C4-2B (cell line): ENCODE measurements around the gene AGBL4.

Experiments
- ZFX ChIP-seq: fragments of 450-650 bp; IDR thresholded peaks from 2 replicates; pipeline ENCODE4 v1.6.1; 2017
- TF ChIP-seq, protein P1 (sequence below): fragments of 450-650 bp; conservative IDR thresholded peaks from 2 replicates; pipeline ENCODE4 v1.5.1; 2017; ENCODE audit warnings: mild to moderate bottlenecking

DNA sequence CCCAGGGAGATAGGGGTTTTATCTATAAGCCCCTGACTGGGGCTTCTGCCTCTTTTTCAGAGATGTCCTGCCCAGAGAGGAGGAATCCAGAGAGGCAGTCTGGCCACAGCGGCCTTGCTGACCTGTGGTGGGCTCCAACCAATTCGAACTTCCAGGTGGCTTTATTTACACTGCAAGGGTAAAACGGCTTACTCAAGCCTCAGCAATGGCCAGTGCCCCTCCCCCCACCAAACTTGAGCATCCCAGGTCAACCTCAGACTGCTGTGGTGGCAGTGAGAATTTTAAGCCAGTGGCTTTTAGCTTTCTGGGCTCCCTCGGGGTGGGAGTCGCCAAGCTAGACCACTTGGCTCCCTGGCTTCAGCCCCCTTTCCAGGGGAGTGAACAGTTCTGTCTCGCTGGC lies 863.1 kb downstream of the AGBL4 start:
- TF ChIP-seq, protein P1, sequence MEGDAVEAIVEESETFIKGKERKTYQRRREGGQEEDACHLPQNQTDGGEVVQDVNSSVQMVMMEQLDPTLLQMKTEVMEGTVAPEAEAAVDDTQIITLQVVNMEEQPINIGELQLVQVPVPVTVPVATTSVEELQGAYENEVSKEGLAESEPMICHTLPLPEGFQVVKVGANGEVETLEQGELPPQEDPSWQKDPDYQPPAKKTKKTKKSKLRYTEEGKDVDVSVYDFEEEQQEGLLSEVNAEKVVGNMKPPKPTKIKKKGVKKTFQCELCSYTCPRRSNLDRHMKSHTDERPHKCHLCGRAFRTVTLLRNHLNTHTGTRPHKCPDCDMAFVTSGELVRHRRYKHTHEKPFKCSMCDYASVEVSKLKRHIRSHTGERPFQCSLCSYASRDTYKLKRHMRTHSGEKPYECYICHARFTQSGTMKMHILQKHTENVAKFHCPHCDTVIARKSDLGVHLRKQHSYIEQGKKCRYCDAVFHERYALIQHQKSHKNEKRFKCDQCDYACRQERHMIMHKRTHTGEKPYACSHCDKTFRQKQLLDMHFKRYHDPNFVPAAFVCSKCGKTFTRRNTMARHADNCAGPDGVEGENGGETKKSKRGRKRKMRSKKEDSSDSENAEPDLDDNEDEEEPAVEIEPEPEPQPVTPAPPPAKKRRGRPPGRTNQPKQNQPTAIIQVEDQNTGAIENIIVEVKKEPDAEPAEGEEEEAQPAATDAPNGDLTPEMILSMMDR, result no peak
- TF ChIP-seq ZFX, result no peak
